ENCODE results near the gene STK31. TPM values are rescaled to one million over a fixed set of nuclear protein-coding genes. Genes with fewer than 3 reads are reported as not detected.

STK31 gene
- total and polyA plus RNA-seq, 10 of the 15 experiments (the other 5 are each of a cell fraction or from before 2014, with no cell fraction given): 0.08 to 0.49 (median 0.17) TPM; not detected in 1

GRCh38 chr7:23662124-23662983 lies 47.7 kb upstream of the STK31 start (continued):
- TF ChIP-seq MTA2 (IDR thresholded peaks at IDR 0.05; ENCODE audit: low read depth): no peak
- TF ChIP-seq KAT2A (conservative IDR thresholded peaks at IDR 0.05; ENCODE audit: control insufficient read depth, low read depth, low read length): no peak
- TF ChIP-seq SREBF1 (IDR thresholded peaks at IDR 0.05; ENCODE audit: low read length): no peak
- TF ChIP-seq KLF5 (IDR thresholded peaks at IDR 0.05; ENCODE audit: partially characterized antibody): no peak
- TF ChIP-seq BRCA1 (IDR thresholded peaks at IDR 0.05; ENCODE audit: low read depth, low read length): no peak
- TF ChIP-seq CBX5 (IDR thresholded peaks at IDR 0.05; ENCODE audit: low read depth): no peak
- no peak for TF ChIP-seq MAX (IDR thresholded peaks at IDR 0.05; ENCODE audit: low read depth, low read length)
- no peak for TF ChIP-seq IRF3 (IDR thresholded peaks at IDR 0.05)
- no peak for TF ChIP-seq TCF7 (IDR thresholded peaks at IDR 0.05; ENCODE audit: borderline replicate concordance)

- no peak overlapping the region for H3K27ac ChIP-seq (ENCODE audit: control insufficient read depth, insufficient read depth)
- H3K36me3 ChIP-seq (ENCODE audit: control insufficient read depth in 2 of 2, insufficient read depth in 2 of 2, low read length in 1 of 2): no peaks in the 10 kb centered on the region
- no peaks in the 10 kb centered on the region for H4K20me1 ChIP-seq (ENCODE audit: control insufficient read depth, insufficient read depth)
- no peak overlapping the region for H3K4me3 ChIP-seq
- no peak overlapping the region for H3K9ac ChIP-seq (ENCODE audit: control insufficient read depth, insufficient read depth, low read length)
- in situ Hi-C loops (cut with MboI) (no loop called here), intact Hi-C loops (cut with micrococcal nuclease; ENCODE audit: unreplicated experiment) (no loop called here)
- no peak overlapping the region for H3K4me2 ChIP-seq (ENCODE audit: control insufficient read depth, insufficient read depth)
- H3K27me3 ChIP-seq (replicated peaks in 1 of 2; ENCODE audit: control insufficient read depth in 2 of 2, insufficient read depth in 2 of 2, low read length in 1 of 2): no peaks in the 10 kb centered on the region
- SMC1A ChIA-PET (ENCODE audit: uncharacterized antibody, unreplicated experiment): interaction anchor here (1.0 kb wide), 2 partner anchors 36 to 105 kb away, joined by 3 to 4 read pairs; no protein-coding TSS in a partner anchor
- no peak for ATAC-seq
- peaks cover 7% of the 10 kb centered on the region; the same call in 2 of the 3 replicates for H3K9me3 ChIP-seq (replicated peaks; ENCODE audit: control insufficient read depth, insufficient read depth, low read length)
- CTCF ChIA-PET: no interaction called here
- DNase-seq (ENCODE audit: low read depth, low spot score): no peak
- H3K4me1 ChIP-seq (ENCODE audit: control insufficient read depth, insufficient read depth, low read length): no peaks in the 10 kb centered on the region
- WGBS (ENCODE audit: insufficient coverage, insufficient replicate concordance, low lambda C conversion rate, missing lambda C conversion rate): 71% methylated on average over 2 of the region's 2 CpGs
- no TSS peak for BruUV-seq (replicated peaks)
- no peak for FAIRE-seq
- RAD21 ChIA-PET (ENCODE audit: unreplicated experiment): interaction anchor here (1.6 kb wide), 1 partner anchor 11 kb away, joined by 4 read pairs; no protein-coding TSS in a partner anchor
- POLR2A ChIA-PET: no interaction called here
- H2AFZ ChIP-seq (ENCODE audit: control insufficient read depth, low read depth, low read length): no peak overlapping the region
- no peaks in the 10 kb centered on the region for H3K79me2 ChIP-seq (ENCODE audit: control insufficient read depth, insufficient read depth, low read length)
- TF ChIP-seq RAD51 (IDR thresholded peaks at IDR 0.05) (no peak), RELA (IDR thresholded peaks at IDR 0.05; ENCODE audit: borderline replicate concordance, partially characterized antibody) (no peak), HDAC6 (IDR thresholded peaks at IDR 0.05; ENCODE audit: unreplicated experiment) (no peak), NFYB (IDR thresholded peaks at IDR 0.05; ENCODE audit: insufficient read depth, low read depth, low read length) (no peak), RFX5 (IDR thresholded peaks at IDR 0.05; ENCODE audit: low read depth, low read length) (no peak), SIX5 (IDR thresholded peaks at IDR 0.05; ENCODE audit: low read depth, low read length, severe bottlenecking) (no peak), RCOR1 (conservative IDR thresholded peaks at IDR 0.05; ENCODE audit: low read depth, low read length) (no peak), YY1 (IDR thresholded peaks at IDR 0.05; ENCODE audit: low read depth, low read length) (no peak), TCF3 (IDR thresholded peaks at IDR 0.05; ENCODE audit: borderline replicate concordance, insufficient read depth, low read depth, low read length) (no peak), JUND (IDR thresholded peaks at IDR 0.05; ENCODE audit: low read depth, low read length) (no peak), SRF (IDR thresholded peaks at IDR 0.05; ENCODE audit: low read depth in 2 of 2, low read length in 2 of 2) (no peak), TBL1XR1 (IDR thresholded peaks at IDR 0.05; ENCODE audit: low read depth, low read length) (no peak), CTCF (IDR thresholded peaks at IDR 0.05 in 2 of 3, conservative IDR thresholded peaks at IDR 0.05 in 1 of 3; ENCODE audit: control insufficient read depth in 2 of 3, extremely low read depth in 1 of 3, insufficient read depth in 1 of 3, low read depth in 3 of 3, low read length in 3 of 3) (no peak)
Measured at GRCh38 chr7:23662984-23663313, 47.1 kb upstream of the STK31 start.

All from GM12878 (cell line).